GM18526 (cell line): ENCODE data around the gene SPATA4.

Source experiments
- POLR2A ChIP-seq: IDR thresholded peaks from 3 replicates; pipeline ENCODE4 v1.6.1; 2011; ENCODE audit not compliant: insufficient read length; ENCODE audit errors: extremely low read depth

The SPATA4 gene

GRCh38 chr4:176149680-176150355 lies 45.6 kb downstream of the SPATA4 start:
- TF ChIP-seq POLR2A = no peak

- no peak for TF ChIP-seq POLR2A
Observed at GRCh38 chr4:176142253-176142652, 53.1 kb downstream of the SPATA4 start.

- TF ChIP-seq POLR2A = no peak
Observed at GRCh38 chr4:176139518-176139917, 55.9 kb downstream of the SPATA4 start.

- TF ChIP-seq POLR2A = no peak
Observed at GRCh38 chr4:176137631-176138030, 57.8 kb downstream of the SPATA4 start.

- no peak for TF ChIP-seq POLR2A
Observed at GRCh38 chr4:176134670-176135069, 60.7 kb downstream of the SPATA4 start.
